Mucosa of descending colon (tissue), 3 donors: ENCODE data around the gene COL23A1. TPM values are rescaled to one million over a fixed set of nuclear protein-coding genes. Genes with fewer than 3 reads are reported as not detected.

Experiments
- ATAC-seq: fragments of 200-7000 bp; cut with Tn5 transposase; one replicate; pipeline ENCODE4 v1.9.1; 2020; ENCODE audit warnings: mild to moderate bottlenecking, moderate library complexity
- DNase-seq, 3 donors: peaks; one replicate each; pipeline ENCODE4 v3.0.0-alpha.2; 2020
- H3K36me3 ChIP-seq: fragments of 200-600 bp; one replicate; pipeline ENCODE4 v1.8.0; 2021; ENCODE audit warnings: low read depth, mild to moderate bottlenecking
- H3K4me1 ChIP-seq: fragments of 200-600 bp; one replicate; pipeline ENCODE4 v1.8.0; 2021; ENCODE audit warnings: low read depth, mild to moderate bottlenecking
- H3K4me3 ChIP-seq: fragments of 200-600 bp; one replicate; pipeline ENCODE4 v1.8.0; 2021; ENCODE audit warnings: mild to moderate bottlenecking
- H3K9me3 ChIP-seq: fragments of 200-600 bp; one replicate; pipeline ENCODE4 v1.8.0; 2021; ENCODE audit warnings: mild to moderate bottlenecking
- intact Hi-C, 2 donors: fragments of 100-400 bp; cut with DNase I in 1 of 2; cut with micrococcal nuclease in 1 of 2; formaldehyde crosslinking; loops; one replicate each; pipeline versions ENCODE4 v1.11.0 to v1.11.1; 2022; cut with DNase I, micrococcal nuclease
- total RNA-seq, 3 donors: library from RNA; stranded (reverse); fragmentation: NEBNext Ultra II Directional in 2 of 3; extraction: Animal tissue kit (Norgen Biotek cat#: 25700) in 2 of 3; gene quantifications; one replicate each; pipeline versions ENCODE4 v1.2.1 to v1.2.4, GENCODE V29; 2021 to 2023
- TF ChIP-seq, protein P1 (sequence below): fragments of 200-600 bp; IDR thresholded peaks from one replicate; pipeline ENCODE4 v1.8.0; 2022; ENCODE audit warnings: antibody characterized with exemption, mild to moderate bottlenecking
- donor health status: DM: no; HTN: no; CAD: no; lungs with moderate emphysema.
- donor health status: DM: no; HTN: no; CAD: no.
- donor health status: DM: no; HTN: yes; CAD: no.

The COL23A1 gene
- total RNA-seq, 3 donors from 2014 or later = 0.17 to 2.7 (median 0.43) TPM

DNA sequence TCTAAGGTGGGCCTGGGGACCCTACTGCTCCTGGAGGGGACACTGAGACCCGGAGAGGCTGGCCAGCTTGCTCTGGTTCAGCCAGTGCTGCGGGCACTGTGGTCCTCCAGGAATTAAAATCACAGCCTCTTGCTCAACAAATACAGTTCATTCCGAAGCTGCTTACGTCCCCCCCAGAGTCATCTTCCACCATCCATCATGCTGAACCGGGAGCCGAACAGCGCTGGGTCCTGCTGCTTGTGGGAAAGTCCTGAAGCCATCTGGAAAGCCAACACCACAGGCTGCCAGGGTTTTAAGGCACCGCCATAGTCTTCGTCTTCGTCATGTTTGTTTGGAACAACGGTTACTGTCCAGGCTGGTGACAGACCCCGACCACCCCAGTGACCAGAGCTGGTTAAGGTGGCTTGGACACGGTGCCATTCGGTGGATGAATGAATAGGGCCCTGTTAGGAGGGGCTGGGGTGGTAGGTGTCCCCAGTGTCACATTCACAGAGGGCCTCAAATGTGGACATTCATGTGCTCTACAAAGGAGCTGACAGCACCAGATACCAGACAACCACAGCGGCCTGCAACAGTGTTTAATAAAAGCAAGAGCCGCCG is 276.0 kb downstream of the COL23A1 start:
- DNase-seq = peak in 1 of 3 donors; percentile 12

DNA sequence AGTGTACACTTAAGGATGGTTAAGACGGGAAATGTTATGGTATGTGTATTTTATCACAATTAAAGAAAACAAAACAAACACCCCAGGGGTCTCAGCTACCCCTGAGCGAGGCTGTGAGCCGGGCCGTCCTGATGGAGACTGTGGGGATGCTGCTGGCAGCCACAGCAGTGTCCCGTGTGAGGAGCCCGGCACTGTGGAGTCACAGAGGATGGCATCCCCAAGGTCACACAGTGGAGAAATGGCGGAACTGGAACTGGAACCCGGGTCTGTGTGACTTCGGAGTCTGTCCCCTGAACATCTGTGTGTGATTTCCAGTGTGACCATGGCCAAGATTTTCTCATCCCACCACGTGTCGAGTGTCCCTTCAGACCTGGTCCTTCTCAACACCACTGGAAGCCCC is 276.9 kb downstream of the COL23A1 start:
- TF ChIP-seq, protein P1, sequence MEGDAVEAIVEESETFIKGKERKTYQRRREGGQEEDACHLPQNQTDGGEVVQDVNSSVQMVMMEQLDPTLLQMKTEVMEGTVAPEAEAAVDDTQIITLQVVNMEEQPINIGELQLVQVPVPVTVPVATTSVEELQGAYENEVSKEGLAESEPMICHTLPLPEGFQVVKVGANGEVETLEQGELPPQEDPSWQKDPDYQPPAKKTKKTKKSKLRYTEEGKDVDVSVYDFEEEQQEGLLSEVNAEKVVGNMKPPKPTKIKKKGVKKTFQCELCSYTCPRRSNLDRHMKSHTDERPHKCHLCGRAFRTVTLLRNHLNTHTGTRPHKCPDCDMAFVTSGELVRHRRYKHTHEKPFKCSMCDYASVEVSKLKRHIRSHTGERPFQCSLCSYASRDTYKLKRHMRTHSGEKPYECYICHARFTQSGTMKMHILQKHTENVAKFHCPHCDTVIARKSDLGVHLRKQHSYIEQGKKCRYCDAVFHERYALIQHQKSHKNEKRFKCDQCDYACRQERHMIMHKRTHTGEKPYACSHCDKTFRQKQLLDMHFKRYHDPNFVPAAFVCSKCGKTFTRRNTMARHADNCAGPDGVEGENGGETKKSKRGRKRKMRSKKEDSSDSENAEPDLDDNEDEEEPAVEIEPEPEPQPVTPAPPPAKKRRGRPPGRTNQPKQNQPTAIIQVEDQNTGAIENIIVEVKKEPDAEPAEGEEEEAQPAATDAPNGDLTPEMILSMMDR = no peak
- Histone ChIP-seq H3K4me3 (no peak overlapping the region), H3K9me3 (no peaks in the 10 kb centered on the region), H3K36me3 (no peaks in the 10 kb centered on the region), H3K4me1 (no peaks in the 10 kb centered on the region)
- ATAC-seq (no peak), DNase-seq (peak in 1 of 3 donors; percentile 30)
- intact Hi-C loops = no loop called here

More for the DNA sequence above, 276.0 kb downstream of the COL23A1 start:
- Histone ChIP-seq H3K4me3 (no peak overlapping the region), H3K36me3 (no peaks in the 10 kb centered on the region), H3K9me3 (no peaks in the 10 kb centered on the region), H3K4me1 (no peaks in the 10 kb centered on the region)
- no peak for ATAC-seq
- TF ChIP-seq, protein P1 = no peak
- intact Hi-C loops = no loop called here

DNA sequence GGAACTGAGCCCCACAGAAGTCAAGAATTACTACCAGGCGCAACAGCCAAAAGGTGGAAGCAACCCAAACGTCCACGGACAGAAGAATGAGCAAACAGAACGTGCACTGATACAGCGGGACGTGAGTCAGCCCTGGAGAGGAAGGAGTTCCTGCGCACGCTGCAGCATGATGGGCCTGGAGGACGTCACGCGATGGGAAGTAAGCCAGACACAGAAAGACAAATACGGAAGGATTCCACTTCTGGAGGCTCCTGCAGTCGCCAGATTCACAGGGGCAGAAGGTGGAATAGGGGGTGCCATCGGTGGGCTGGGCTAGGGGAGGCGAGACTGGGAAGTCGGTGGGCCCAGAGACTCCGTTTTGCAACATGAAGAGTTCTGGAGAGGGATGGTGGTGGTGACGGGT is 277.3 kb downstream of the COL23A1 start:
- peak; percentile 35 for ATAC-seq
- Histone ChIP-seq H3K36me3 (no peaks in the 10 kb centered on the region), H3K9me3 (no peaks in the 10 kb centered on the region), H3K4me3 (no peak overlapping the region), H3K4me1 (no peaks in the 10 kb centered on the region)
- intact Hi-C loops = no loop called here
- TF ChIP-seq, protein P1 = no peak
- DNase-seq = peak in 2 of 3 donors; percentile 24 to 57

DNA sequence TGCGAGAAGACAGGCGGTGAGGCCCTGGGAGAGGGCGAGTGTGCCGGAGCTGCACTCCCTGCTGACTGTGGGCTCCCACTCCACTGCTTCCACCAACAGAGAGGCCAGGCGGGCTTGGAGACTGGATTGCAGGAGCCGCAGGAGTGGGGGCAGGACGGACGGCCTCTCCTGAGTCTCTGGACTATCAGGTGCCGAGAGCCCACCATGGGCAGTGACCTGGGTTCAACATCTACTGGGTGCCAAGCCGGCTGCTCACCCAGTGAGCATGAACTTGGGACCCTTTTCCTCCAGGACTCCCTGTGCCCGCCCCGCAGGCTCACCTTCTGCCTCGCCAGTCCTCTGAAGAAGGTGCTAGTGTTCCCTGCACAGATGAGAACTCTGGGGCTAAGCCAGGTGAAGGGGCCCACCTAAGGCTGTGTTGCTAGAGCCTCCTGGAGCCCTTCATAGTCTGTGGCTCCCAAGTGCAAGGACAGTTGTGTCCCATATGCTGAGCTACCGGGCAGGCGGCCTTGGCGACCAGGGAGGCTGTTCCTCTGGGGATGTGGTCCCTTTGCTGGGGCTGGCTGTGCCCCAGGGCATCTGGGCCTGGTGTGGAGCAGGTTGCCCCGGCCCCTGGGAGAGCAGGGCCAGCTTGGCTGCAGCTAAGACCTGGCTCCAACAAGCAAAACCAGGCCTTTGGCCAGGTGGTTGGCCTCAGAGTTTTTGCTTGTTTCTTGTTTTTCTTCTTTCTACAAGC is 279.9 kb downstream of the COL23A1 start:
- no peak for ATAC-seq
- no peak overlapping the region for H3K4me3 ChIP-seq
- TF ChIP-seq, protein P1 = no peak
- H3K36me3 ChIP-seq = no peaks in the 10 kb centered on the region
- H3K9me3 ChIP-seq = no peaks in the 10 kb centered on the region
- intact Hi-C loops = no loop called here
- peak in 2 of 3 donors; percentile 10 to 27 for DNase-seq
- H3K4me1 ChIP-seq = no peaks in the 10 kb centered on the region

DNA sequence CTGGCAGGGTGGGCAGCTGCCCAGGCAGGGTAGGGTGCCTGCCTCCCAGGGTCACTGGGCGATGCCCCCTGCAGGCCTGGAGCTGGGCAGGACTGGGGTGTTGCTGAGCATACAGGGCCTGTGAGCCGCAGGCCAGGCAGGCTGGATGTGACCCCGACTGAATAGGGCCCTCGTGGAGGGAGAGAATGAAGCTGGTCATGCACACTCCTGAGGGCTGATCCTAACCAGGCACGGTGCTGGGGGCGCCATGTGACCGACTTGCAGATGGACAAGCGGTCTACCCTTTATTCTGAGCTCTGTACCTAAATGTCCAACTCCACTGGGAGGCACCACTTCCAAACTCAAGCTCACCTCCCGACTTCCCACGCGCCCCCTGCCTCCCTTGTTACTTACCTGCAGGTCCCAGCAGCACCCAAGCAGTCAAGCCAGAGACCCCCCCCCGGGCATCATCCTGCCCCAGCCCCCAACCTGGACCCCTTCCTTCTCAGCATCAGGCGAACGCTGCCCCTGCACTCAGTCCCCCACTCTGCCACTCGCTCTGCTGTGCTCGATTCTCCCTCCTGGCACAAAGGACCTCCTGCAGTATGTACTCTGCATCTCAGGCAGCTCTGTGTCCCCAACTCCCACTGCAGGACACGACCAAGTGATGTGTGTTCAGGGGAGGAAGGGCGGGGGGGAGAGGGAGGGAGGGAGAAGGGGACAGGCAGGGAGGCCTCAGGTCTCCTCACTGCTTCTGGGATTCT is 280.8 kb downstream of the COL23A1 start:
- no peak overlapping the region for H3K4me3 ChIP-seq
- H3K36me3 ChIP-seq = no peaks in the 10 kb centered on the region
- H3K4me1 ChIP-seq = no peaks in the 10 kb centered on the region
- intact Hi-C loops = no loop called here
- no peaks in the 10 kb centered on the region for H3K9me3 ChIP-seq
- peak in 2 of 3 donors; percentile 11 to 32 for DNase-seq
- TF ChIP-seq, protein P1 = no peak
- ATAC-seq = peak; percentile 11
